HEK293 (cell line): Measurements from ENCODE around the gene DDX52.
A peak's percentile ranks its signal among the peaks of the same experiment; 100 is the strongest.

Experiments
- CTCF ChIA-PET: fragments of 350-600 bp; formaldehyde crosslinking; extraction: SDS; loops from one replicate; lab custom pipeline; 2021; ENCODE audit warnings: antibody characterized with exemption; lab: Yijun Ruan, JAX
- POLR2A ChIA-PET: fragments of 300-600 bp; formaldehyde crosslinking; extraction: SDS; loops from one replicate; lab custom pipeline; 2020; ENCODE audit warnings: antibody characterized with exemption, inconsistent platforms; lab: Yijun Ruan, JAX
- H3K27ac ChIP-seq: fragments of 200-500 bp; sonication (Bioruptor generic); 2 replicates; pipeline ENCODE4 v1.5.1; 2014; ENCODE audit warnings: low read depth, low read length, control low read depth, inconsistent platforms; ENCODE audit errors: extremely low read depth
- H3K36me3 ChIP-seq, 2 experiments: fragments of 200-500 bp in 1 of 2; sonication (Bioruptor generic) in 1 of 2; 1 replicate in 1 of 2; 2 replicates in 1 of 2; pipeline ENCODE4 v1.5.1; 2014 to 2017; ENCODE audit warnings: inconsistent platforms in 2 of 2, low read length in 2 of 2; ENCODE audit not compliant: control insufficient read depth in 2 of 2, insufficient read depth in 1 of 2
- H3K4me1 ChIP-seq: fragments of 200-500 bp; sonication (Bioruptor generic); 2 replicates; pipeline ENCODE4 v1.5.1; 2014; ENCODE audit warnings: mild to moderate bottlenecking, low read length, inconsistent platforms; ENCODE audit not compliant: control insufficient read depth, insufficient read depth
- H3K4me3 ChIP-seq: 2 replicates; pipeline ENCODE4 v1.5.1; 2011; ENCODE audit warnings: low read depth, mild to moderate bottlenecking, control low read depth, low read length, moderate library complexity
- H3K9me3 ChIP-seq: fragments of 200-500 bp; sonication (Bioruptor generic); 2 replicates; pipeline ENCODE4 v1.5.1; 2014; ENCODE audit warnings: low read depth, low read length, inconsistent platforms; ENCODE audit not compliant: control insufficient read depth, insufficient read depth
- BCL6B ChIP-seq: fragments of 450-650 bp; formaldehyde crosslinking; IDR thresholded peaks from 2 replicates; pipeline ENCODE4 v1.5.1; 2017; ENCODE audit warnings: missing biosample characterization, missing genetic modification characterization
- CTCF ChIP-seq: fragments of 450-650 bp; formaldehyde crosslinking; IDR thresholded peaks from 2 replicates; pipeline ENCODE4 v1.5.1; 2016; ENCODE audit warnings: missing biosample characterization, missing genetic modification characterization
- KLF8 ChIP-seq: fragments of 450-650 bp; formaldehyde crosslinking; IDR thresholded peaks from 2 replicates; pipeline ENCODE4 v1.5.1; 2016; ENCODE audit warnings: missing biosample characterization, missing genetic modification characterization
- SALL2 ChIP-seq: fragments of 450-650 bp; formaldehyde crosslinking; IDR thresholded peaks from 2 replicates; pipeline ENCODE4 v1.5.0; 2017; ENCODE audit warnings: missing biosample characterization, mild to moderate bottlenecking, missing genetic modification characterization, borderline replicate concordance
- SCRT2 ChIP-seq: fragments of 450-650 bp; formaldehyde crosslinking; IDR thresholded peaks from 2 replicates; pipeline ENCODE4 v1.5.1; 2016; ENCODE audit warnings: missing biosample characterization, missing genetic modification characterization
- SP7 ChIP-seq: fragments of 450-650 bp; formaldehyde crosslinking; IDR thresholded peaks from 2 replicates; pipeline ENCODE4 v1.5.1; 2016; ENCODE audit warnings: missing biosample characterization, missing genetic modification characterization
- ZBTB1 ChIP-seq: fragments of 450-650 bp; formaldehyde crosslinking; IDR thresholded peaks from 2 replicates; pipeline ENCODE4 v1.5.1; 2016; ENCODE audit warnings: missing biosample characterization, missing genetic modification characterization
- ZBTB7A ChIP-seq: fragments of 450-650 bp; formaldehyde crosslinking; IDR thresholded peaks from 2 replicates; pipeline ENCODE4 v1.5.1; 2016; ENCODE audit warnings: low read depth, missing biosample characterization, missing genetic modification characterization
- ZFP37 ChIP-seq: fragments of 450-650 bp; formaldehyde crosslinking; IDR thresholded peaks from 2 replicates; pipeline ENCODE4 v1.5.1; 2016; ENCODE audit warnings: missing biosample characterization, missing genetic modification characterization
- ZNF24 ChIP-seq: fragments of 450-650 bp; formaldehyde crosslinking; IDR thresholded peaks from 2 replicates; pipeline ENCODE4 v1.5.1; 2016; ENCODE audit warnings: missing biosample characterization, missing genetic modification characterization
- ZNF433 ChIP-seq: fragments of 450-650 bp; formaldehyde crosslinking; IDR thresholded peaks from 2 replicates; pipeline ENCODE4 v1.5.1; 2016; ENCODE audit warnings: missing biosample characterization, missing genetic modification characterization, low read depth
- ZNF580 ChIP-seq: fragments of 450-650 bp; formaldehyde crosslinking; IDR thresholded peaks from 2 replicates; pipeline ENCODE4 v1.5.1; 2016; ENCODE audit warnings: missing biosample characterization, missing genetic modification characterization
- ZNF645 ChIP-seq: fragments of 450-650 bp; formaldehyde crosslinking; IDR thresholded peaks from 2 replicates; pipeline ENCODE4; 2016; ENCODE audit warnings: missing biosample characterization, missing genetic modification characterization
- ZNF654 ChIP-seq: fragments of 450-650 bp; formaldehyde crosslinking; IDR thresholded peaks from 2 replicates; pipeline ENCODE4 v1.5.1; 2016; ENCODE audit warnings: low read depth, missing biosample characterization, missing genetic modification characterization
- ZNF837 ChIP-seq: fragments of 450-650 bp; formaldehyde crosslinking; IDR thresholded peaks from 2 replicates; pipeline ENCODE4 v1.5.1; 2016; ENCODE audit warnings: missing biosample characterization, missing genetic modification characterization
- ZSCAN30 ChIP-seq: fragments of 450-650 bp; IDR thresholded peaks from 2 replicates; pipeline ENCODE4 v1.5.1; 2018; ENCODE audit warnings: missing biosample characterization, mild to moderate bottlenecking, missing genetic modification characterization, moderate library complexity

Gene DDX52

GRCh38 chr17:37570527-37571093 is 72.6 kb downstream of the DDX52 start:
- TF ChIP-seq ZNF580 (tag by site-specific recombination), result peak; percentile 75
- TF ChIP-seq ZFP37 (tag by site-specific recombination), result peak; percentile 28; the same call in 1 of the 2 replicates
- TF ChIP-seq CTCF (tag by site-specific recombination), result peak; percentile 82
- TF ChIP-seq ZNF654 (tag by site-specific recombination), result peak; percentile 92
- TF ChIP-seq ZNF24 (tag by site-specific recombination), result 0 out of 2 replicates have a peak, but pooled peaks have one; percentile 17
- TF ChIP-seq SP7, result no peak
- no peak for TF ChIP-seq ZNF433 (tag by site-specific recombination)
- TF ChIP-seq KLF8, result 0 out of 2 replicates have a peak, but pooled peaks have one; percentile 12
- Histone ChIP-seq H3K36me3 (peaks cover 60 to 64% of the 10 kb centered on the region in 2 experiments), H3K4me3 (no peak overlapping the region), H3K9me3 (no peaks in the 10 kb centered on the region), H3K4me1 (peaks cover 10% of the 10 kb centered on the region), H3K27ac (no peak overlapping the region)
- CTCF ChIA-PET, result interaction anchor here (0.5 to 3.7 kb wide), 33 partner anchors 10 to 1782 kb away, joined by 3 to 48 read pairs (median 4); partner anchors contain the start of gene C17orf78
- POLR2A ChIA-PET, result interaction anchor here (0.6 kb wide), 1 partner anchor 1014 kb away, joined by 9 read pairs; no protein-coding TSS in a partner anchor

GRCh38 chr17:37568350-37569053 is 74.7 kb downstream of the DDX52 start:
- H3K27ac ChIP-seq, result no peak overlapping the region
- H3K4me1 ChIP-seq, result peaks cover 10% of the 10 kb centered on the region
- no peak for TF ChIP-seq SCRT2
- TF ChIP-seq ZBTB1 (tag by site-specific recombination), result no peak
- TF ChIP-seq ZBTB7A (tag by site-specific recombination), result no peak
- TF ChIP-seq ZNF645, result no peak
- TF ChIP-seq ZNF837 (tag by site-specific recombination), result no peak
- TF ChIP-seq ZSCAN30 (tag by site-specific recombination), result no peak
- TF ChIP-seq BCL6B (tag by site-specific recombination), result peak; percentile 64
- TF ChIP-seq SALL2 (tag by site-specific recombination), result no peak
- ChIA-PET POLR2A (no interaction called here), CTCF (interaction anchor here (0.6 to 3.7 kb wide), 9 partner anchors 9 to 343 kb away, joined by 3 to 48 read pairs (median 4); partner anchors contain the start of genes C17orf78 and SYNRG)
- no peaks in the 10 kb centered on the region for H3K9me3 ChIP-seq
- H3K36me3 ChIP-seq, result peaks cover 49 to 58% of the 10 kb centered on the region in 2 experiments
- H3K4me3 ChIP-seq, result no peak overlapping the region
